GM18499 (cell line): ENCODE data around the gene ZPLD1.
A peak's percentile ranks its signal among the peaks of the same experiment; 100 is the strongest.

ENCODE experiments used
- ATAC-seq: cut with Tn5 transposase; IDR thresholded peaks from one replicate; pipeline ENCODE4 v1.9.1; 2021; ENCODE audit warnings: moderate number of reproducible peaks; ENCODE audit not compliant: insufficient read depth, unreplicated experiment

Gene ZPLD1

GRCh38 chr3:102514241-102514640, 79.4 kb downstream of the ZPLD1 start:
- ATAC-seq, result no peak

GRCh38 chr3:102521246-102521645, 86.4 kb downstream of the ZPLD1 start:
- no peak for ATAC-seq

- peak; percentile 83 for ATAC-seq
Observed at GRCh38 chr3:102525624-102526023, 90.8 kb downstream of the ZPLD1 start.

GRCh38 chr3:102526865-102527264, 92.0 kb downstream of the ZPLD1 start:
- ATAC-seq, result no peak

GRCh38 chr3:102528727-102529126, 93.9 kb downstream of the ZPLD1 start:
- ATAC-seq, result no peak
